ENCODE results near the gene UBE2D4.

- TF ChIP-seq EZH2 (IDR thresholded peaks at IDR 0.05; ENCODE audit: low read length, missing control alignments) (no peak), CTCF (conservative IDR thresholded peaks at IDR 0.05 in 1 of 2, IDR thresholded peaks at IDR 0.05 in 1 of 2; ENCODE audit: low read depth in 1 of 2, low read length in 2 of 2) (no peak)
These were observed 10.3 kb upstream of the UBE2D4 start for GRCh38 chr7:43915907-43916306.
